ENCODE data around the gene STIP1. TPM values are rescaled to one million over a fixed set of nuclear protein-coding genes. Genes with fewer than 3 reads are reported as not detected.
A peak's percentile ranks its signal among the peaks of the same experiment; 100 is the strongest.

The STIP1 gene
- total and polyA plus RNA-seq, 2 donors (not counting 1 experiment from before 2014, with no cell fraction given), result 98.8 to 147 TPM

- peaks cover 8% of the 10 kb centered on the region for H3K4me1 ChIP-seq (ENCODE audit: control insufficient read depth, extremely low read depth, insufficient read depth, low read length)
- TF ChIP-seq EZH2 (IDR thresholded peaks at IDR 0.05; ENCODE audit: low read length, missing control alignments) (no peak), CTCF (conservative IDR thresholded peaks at IDR 0.05 in 1 of 2, IDR thresholded peaks at IDR 0.05 in 1 of 2; ENCODE audit: low read depth in 1 of 2, low read length in 2 of 2) (no peak)
- no peak overlapping the region for H3K27ac ChIP-seq (ENCODE audit: insufficient read depth, low read length)
- H3K36me3 ChIP-seq (ENCODE audit: control insufficient read depth, insufficient read depth, low read length), result no peaks in the 10 kb centered on the region
- peak in 1 of 2 donors; percentile 11 for DNase-seq (ENCODE audit: low read depth in 2 of 2)
- peaks cover 28% of the 10 kb centered on the region for H3K79me2 ChIP-seq (ENCODE audit: control insufficient read depth, insufficient read depth, low read length)
- H3K27me3 ChIP-seq (ENCODE audit: control insufficient read depth, insufficient read depth, low read length), result no peaks in the 10 kb centered on the region
- no peaks in the 10 kb centered on the region for H4K20me1 ChIP-seq (ENCODE audit: control insufficient read depth, extremely low read depth, insufficient read depth, low read length)
- no peak overlapping the region for H2AFZ ChIP-seq (ENCODE audit: low read length)
- H3K4me2 ChIP-seq (ENCODE audit: extremely low read depth, insufficient read depth, low read length), result no peak overlapping the region
- H3K9ac ChIP-seq (ENCODE audit: insufficient read depth, low read length), result peak overlapping the region; percentile 68
- H3K9me3 ChIP-seq (ENCODE audit: control insufficient read depth, insufficient read depth, low read depth, low read length), result no peaks in the 10 kb centered on the region
- no peak overlapping the region for H3K4me3 ChIP-seq (replicated peaks in 1 of 4; ENCODE audit: control extremely low read depth in 1 of 4, insufficient read depth in 1 of 4, low read depth in 3 of 4, low read length in 4 of 4)
These were observed 658 bp downstream of the STIP1 start for GRCh38 chr11:64186492-64187165.

- Histone ChIP-seq H3K4me1 (ENCODE audit: control insufficient read depth, extremely low read depth, insufficient read depth, low read length) (no peaks in the 10 kb centered on the region), H3K27ac (ENCODE audit: insufficient read depth, low read length) (no peak overlapping the region), H3K27me3 (ENCODE audit: control insufficient read depth, insufficient read depth, low read length) (no peaks in the 10 kb centered on the region), H3K4me2 (ENCODE audit: extremely low read depth, insufficient read depth, low read length) (no peak overlapping the region), H3K9me3 (ENCODE audit: control insufficient read depth, insufficient read depth, low read depth, low read length) (no peaks in the 10 kb centered on the region), H2AFZ (ENCODE audit: low read length) (no peak overlapping the region), H3K9ac (ENCODE audit: insufficient read depth, low read length) (no peak overlapping the region), H3K79me2 (ENCODE audit: control insufficient read depth, insufficient read depth, low read length) (peaks cover 36% of the 10 kb centered on the region), H4K20me1 (ENCODE audit: control insufficient read depth, extremely low read depth, insufficient read depth, low read length) (no peaks in the 10 kb centered on the region), H3K4me3 (replicated peaks in 1 of 4; ENCODE audit: control extremely low read depth in 1 of 4, insufficient read depth in 1 of 4, low read depth in 3 of 4, low read length in 4 of 4) (no peak overlapping the region), H3K36me3 (ENCODE audit: control insufficient read depth, insufficient read depth, low read length) (peaks cover 11% of the 10 kb centered on the region)
- TF ChIP-seq CTCF (conservative IDR thresholded peaks at IDR 0.05 in 1 of 2, IDR thresholded peaks at IDR 0.05 in 1 of 2; ENCODE audit: low read depth in 1 of 2, low read length in 2 of 2), result no peak
- TF ChIP-seq EZH2 (IDR thresholded peaks at IDR 0.05; ENCODE audit: low read length, missing control alignments), result no peak
- no peak for DNase-seq (ENCODE audit: low read depth in 2 of 2)
These were observed 6.5 kb downstream of the STIP1 start for GRCh38 chr11:64192434-64192833.

GRCh38 chr11:64196626-64197025, 10.7 kb downstream of the STIP1 start:
- Histone ChIP-seq H3K27ac (ENCODE audit: insufficient read depth, low read length) (no peak overlapping the region), H3K36me3 (ENCODE audit: control insufficient read depth, insufficient read depth, low read length) (peaks cover 18% of the 10 kb centered on the region), H3K4me3 (replicated peaks in 1 of 4; ENCODE audit: control extremely low read depth in 1 of 4, insufficient read depth in 1 of 4, low read depth in 3 of 4, low read length in 4 of 4) (no peak overlapping the region), H2AFZ (ENCODE audit: low read length) (no peak overlapping the region), H3K4me2 (ENCODE audit: extremely low read depth, insufficient read depth, low read length) (no peak overlapping the region), H4K20me1 (ENCODE audit: control insufficient read depth, extremely low read depth, insufficient read depth, low read length) (no peaks in the 10 kb centered on the region), H3K79me2 (ENCODE audit: control insufficient read depth, insufficient read depth, low read length) (peaks cover 20% of the 10 kb centered on the region), H3K4me1 (ENCODE audit: control insufficient read depth, extremely low read depth, insufficient read depth, low read length) (no peaks in the 10 kb centered on the region), H3K9ac (ENCODE audit: insufficient read depth, low read length) (no peak overlapping the region), H3K9me3 (ENCODE audit: control insufficient read depth, insufficient read depth, low read depth, low read length) (no peaks in the 10 kb centered on the region), H3K27me3 (ENCODE audit: control insufficient read depth, insufficient read depth, low read length) (no peaks in the 10 kb centered on the region)
- TF ChIP-seq EZH2 (IDR thresholded peaks at IDR 0.05; ENCODE audit: low read length, missing control alignments), result no peak
- no peak for TF ChIP-seq CTCF (conservative IDR thresholded peaks at IDR 0.05 in 1 of 2, IDR thresholded peaks at IDR 0.05 in 1 of 2; ENCODE audit: low read depth in 1 of 2, low read length in 2 of 2)
- DNase-seq (ENCODE audit: low read depth in 2 of 2), result no peak
